Upper lobe of left lung (tissue), 4 donors: Measurements from ENCODE around the gene NUMA1.

Experiments used
- CTCF ChIP-seq, 6 experiments: fragments of 450-650 bp in 4 of 6; fragments of 200-600 bp in 2 of 6; sonication (generic) in 2 of 6; IDR thresholded peaks; one replicate each; pipeline ENCODE4 v1.5.1; 2016 to 2019; ENCODE audit warnings: antibody characterized with exemption in 6 of 6
- EP300 ChIP-seq, 4 donors: sonication (generic); formaldehyde crosslinking; IDR thresholded peaks; one replicate each; pipeline ENCODE4 v1.5.1; 2017; ENCODE audit warnings: antibody characterized with exemption in 4 of 4, control low read depth in 2 of 4
- POLR2A ChIP-seq, 4 donors: fragments of 450-650 bp; IDR thresholded peaks; one replicate each; pipeline ENCODE4 v1.5.1; 2016 to 2017; ENCODE audit warnings: antibody characterized with exemption in 4 of 4, mild to moderate bottlenecking in 2 of 4
- POLR2AphosphoS5 ChIP-seq, 2 donors: sonication (generic); formaldehyde crosslinking; IDR thresholded peaks; one replicate each; pipeline ENCODE4 v1.5.1; 2017; ENCODE audit warnings: antibody characterized with exemption in 2 of 2

- TF ChIP-seq CTCF (IDR thresholded peaks at IDR 0.05) (no peak), POLR2A (IDR thresholded peaks at IDR 0.05) (no peak), POLR2AphosphoS5 (IDR thresholded peaks at IDR 0.05) (no peak), EP300 (IDR thresholded peaks at IDR 0.05) (no peak)
These were observed 42.6 kb downstream of the NUMA1 start for GRCh38 chr11:72037554-72038311.
